ENCODE measurements around the gene TPGS1. TPM values are rescaled to one million over a fixed set of nuclear protein-coding genes. Genes with fewer than 3 reads are reported as not detected.

The TPGS1 gene
- total and polyA plus RNA-seq, 10 donors, result 9.8 to 24.4 (median 19.5) TPM

DNA sequence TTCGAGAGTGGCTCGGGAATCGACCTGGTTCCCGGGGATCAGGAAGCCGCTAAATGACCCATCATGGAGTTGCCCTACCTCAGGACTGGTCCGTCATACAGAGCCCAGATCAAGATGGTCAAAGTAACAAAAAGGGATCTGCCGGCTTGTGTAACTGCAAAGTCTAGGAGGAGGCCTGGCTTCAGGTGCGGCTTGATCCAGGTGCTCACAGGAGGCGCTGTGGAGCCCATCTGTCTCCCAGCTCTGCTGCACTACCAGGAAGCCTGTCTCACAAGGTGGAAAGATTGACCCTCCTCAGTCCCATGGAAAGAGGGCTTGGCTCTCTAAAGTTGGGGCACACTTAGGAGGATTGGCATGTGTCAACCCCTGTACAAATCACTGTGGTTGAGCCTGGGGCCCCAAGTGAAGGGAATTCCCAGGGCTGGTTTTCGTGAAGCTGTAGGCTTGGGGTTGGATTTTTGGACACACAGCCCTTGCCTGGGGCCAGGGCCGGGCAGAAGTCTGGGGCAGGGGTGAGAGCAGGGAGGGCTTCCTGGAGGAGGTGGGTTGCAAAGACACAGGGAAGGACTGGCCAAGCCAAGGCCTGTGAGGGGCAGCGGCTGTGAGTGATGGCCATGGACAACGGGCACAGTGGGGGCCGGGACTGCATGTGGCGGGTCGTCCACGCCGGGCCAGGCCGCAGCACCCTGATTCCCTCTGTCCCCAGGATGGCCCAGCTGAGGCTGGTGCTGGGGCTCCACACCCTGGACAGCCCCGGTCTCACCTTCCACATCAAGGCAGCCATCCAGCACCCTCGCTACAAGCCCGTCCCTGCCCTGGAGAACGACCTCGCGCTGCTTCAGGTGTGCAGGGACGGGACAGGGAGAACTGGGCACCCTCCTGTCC is 40.8 kb downstream of the TPGS1 start:
- intact Hi-C loops (cut with DNase I; ENCODE audit: low total_unique reads), result no loop called here
- H3K27me3 ChIP-seq (replicated peaks in 1 of 7), result peaks cover 0 to 43% (median 0%) of the 10 kb centered on the region in 7 donors
- H3K36me3 ChIP-seq, result peaks cover 0 to 3% (median 0%) of the 10 kb centered on the region in 6 donors
- no peak for DNase-seq
- no peak overlapping the region for H3K27ac ChIP-seq
- TF ChIP-seq POLR2AphosphoS5 (IDR thresholded peaks at IDR 0.05), result no peak
- no peak for TF ChIP-seq POLR2A (IDR thresholded peaks at IDR 0.05)
- TF ChIP-seq, protein P1, sequence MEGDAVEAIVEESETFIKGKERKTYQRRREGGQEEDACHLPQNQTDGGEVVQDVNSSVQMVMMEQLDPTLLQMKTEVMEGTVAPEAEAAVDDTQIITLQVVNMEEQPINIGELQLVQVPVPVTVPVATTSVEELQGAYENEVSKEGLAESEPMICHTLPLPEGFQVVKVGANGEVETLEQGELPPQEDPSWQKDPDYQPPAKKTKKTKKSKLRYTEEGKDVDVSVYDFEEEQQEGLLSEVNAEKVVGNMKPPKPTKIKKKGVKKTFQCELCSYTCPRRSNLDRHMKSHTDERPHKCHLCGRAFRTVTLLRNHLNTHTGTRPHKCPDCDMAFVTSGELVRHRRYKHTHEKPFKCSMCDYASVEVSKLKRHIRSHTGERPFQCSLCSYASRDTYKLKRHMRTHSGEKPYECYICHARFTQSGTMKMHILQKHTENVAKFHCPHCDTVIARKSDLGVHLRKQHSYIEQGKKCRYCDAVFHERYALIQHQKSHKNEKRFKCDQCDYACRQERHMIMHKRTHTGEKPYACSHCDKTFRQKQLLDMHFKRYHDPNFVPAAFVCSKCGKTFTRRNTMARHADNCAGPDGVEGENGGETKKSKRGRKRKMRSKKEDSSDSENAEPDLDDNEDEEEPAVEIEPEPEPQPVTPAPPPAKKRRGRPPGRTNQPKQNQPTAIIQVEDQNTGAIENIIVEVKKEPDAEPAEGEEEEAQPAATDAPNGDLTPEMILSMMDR (IDR thresholded peaks at IDR 0.05 in 8 of 11, conservative IDR thresholded peaks at IDR 0.05 in 3 of 11), result no peak
- H3K4me1 ChIP-seq, result peaks cover 0 to 25% (median 6%) of the 10 kb centered on the region in 6 donors
- H3K4me3 ChIP-seq, result no peak overlapping the region
- 81 to 90% (median 87%) methylated on average over 20 to 26 of the region's 26 CpGs for WGBS, 5 donors
- no peaks in the 10 kb centered on the region for H3K9me3 ChIP-seq

DNA sequence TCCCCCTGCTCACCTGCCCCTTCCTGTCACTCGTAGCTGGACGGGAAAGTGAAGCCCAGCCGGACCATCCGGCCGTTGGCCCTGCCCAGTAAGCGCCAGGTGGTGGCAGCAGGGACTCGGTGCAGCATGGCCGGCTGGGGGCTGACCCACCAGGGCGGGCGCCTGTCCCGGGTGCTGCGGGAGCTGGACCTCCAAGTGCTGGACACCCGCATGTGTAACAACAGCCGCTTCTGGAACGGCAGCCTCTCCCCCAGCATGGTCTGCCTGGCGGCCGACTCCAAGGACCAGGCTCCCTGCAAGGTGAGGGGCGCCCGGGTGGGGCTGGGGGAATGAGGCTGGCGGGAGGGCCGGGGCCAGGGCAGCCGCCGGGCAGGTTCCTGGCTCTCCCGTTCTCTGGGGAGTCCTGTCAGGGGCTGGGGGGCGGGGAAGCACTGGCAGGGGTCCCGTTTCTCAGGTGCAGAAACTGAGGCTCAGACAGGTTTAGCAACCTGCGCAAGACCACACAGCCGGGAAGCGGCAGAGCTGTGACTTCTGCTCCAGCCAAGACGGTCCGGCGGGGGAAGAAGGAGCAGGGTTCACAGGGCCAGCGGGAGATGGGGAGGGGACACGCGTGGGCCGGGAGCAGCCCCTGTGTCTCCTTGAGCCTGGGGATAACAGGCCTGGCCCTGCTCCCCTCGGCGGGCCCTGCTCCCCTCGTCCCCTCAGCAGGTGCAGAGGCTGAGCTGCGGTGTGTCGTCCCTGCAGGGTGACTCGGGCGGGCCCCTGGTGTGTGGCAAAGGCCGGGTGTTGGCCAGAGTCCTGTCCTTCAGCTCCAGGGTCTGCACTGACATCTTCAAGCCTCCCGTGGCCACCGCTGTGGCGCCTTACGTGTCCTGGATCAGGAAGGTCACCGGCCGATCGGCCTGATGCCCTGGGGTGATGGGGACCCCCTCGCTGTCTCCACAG is 41.9 kb downstream of the TPGS1 start:
- Histone ChIP-seq H3K4me3 (no peak overlapping the region), H3K36me3 (no peaks in the 10 kb centered on the region), H3K27ac (no peak overlapping the region), H3K27me3 (replicated peaks in 1 of 7) (peaks cover 0 to 43% (median 0%) of the 10 kb centered on the region in 7 donors), H3K9me3 (no peaks in the 10 kb centered on the region), H3K4me1 (peaks cover 0 to 14% (median 1%) of the 10 kb centered on the region in 6 donors)
- WGBS, 5 donors, result 76 to 84% (median 78%) methylated on average over 26 to 52 of the region's 52 CpGs
- DNase-seq, result no peak
- intact Hi-C loops (cut with DNase I; ENCODE audit: low total_unique reads), result no loop called here
- no peak for TF ChIP-seq POLR2A (IDR thresholded peaks at IDR 0.05)
- TF ChIP-seq, protein P1 (IDR thresholded peaks at IDR 0.05 in 8 of 11, conservative IDR thresholded peaks at IDR 0.05 in 3 of 11), result no peak
- no peak for TF ChIP-seq POLR2AphosphoS5 (IDR thresholded peaks at IDR 0.05)

DNA sequence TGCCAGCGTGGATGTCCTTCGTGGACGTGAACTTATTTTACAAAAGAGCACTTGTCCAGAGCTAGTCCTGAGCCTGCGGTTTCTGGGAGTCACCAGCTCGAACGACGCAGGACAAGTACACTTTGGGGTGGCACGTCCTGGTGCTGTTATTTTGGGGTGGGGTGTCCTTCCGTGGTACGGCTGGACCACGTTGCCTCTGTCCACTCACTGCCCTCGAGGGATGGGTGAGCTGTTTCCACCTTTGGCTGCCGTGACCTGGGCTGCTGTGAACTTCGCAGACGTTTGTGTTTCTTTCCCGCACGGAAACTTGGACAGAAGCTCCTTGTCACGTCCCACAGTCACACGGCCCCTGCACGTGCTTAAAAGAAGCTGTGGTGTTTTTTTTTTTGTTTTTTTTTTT is 47.5 kb downstream of the TPGS1 start:
- WGBS, 5 donors, result 78 to 89% (median 83%) methylated on average over 20 of the region's 20 CpGs
- intact Hi-C loops (cut with DNase I; ENCODE audit: low total_unique reads), result no loop called here
- Histone ChIP-seq H3K4me1 (peaks cover 0 to 25% (median 6%) of the 10 kb centered on the region in 6 donors), H3K27me3 (replicated peaks in 1 of 7) (peaks cover 0 to 7% (median 0%) of the 10 kb centered on the region in 7 donors), H3K27ac (no peak overlapping the region), H3K9me3 (no peaks in the 10 kb centered on the region), H3K4me3 (no peak overlapping the region), H3K36me3 (no peaks in the 10 kb centered on the region)
- no peak for TF ChIP-seq POLR2AphosphoS5 (IDR thresholded peaks at IDR 0.05)
- no peak for TF ChIP-seq POLR2A (IDR thresholded peaks at IDR 0.05)
- TF ChIP-seq, protein P1 (IDR thresholded peaks at IDR 0.05 in 8 of 11, conservative IDR thresholded peaks at IDR 0.05 in 3 of 11), result no peak
- no peak for DNase-seq
